Mucosa of stomach (tissue), 1 donor: ENCODE results near the gene JMJD1C.
A peak's percentile ranks its signal among the peaks of the same experiment; 100 is the strongest.

Experiments used
- H3K27me3 ChIP-seq: one replicate; pipeline ENCODE4 v1.7.0; 2013; ENCODE audit warnings: mild to moderate bottlenecking, low read length; ENCODE audit not compliant: control insufficient read depth, insufficient read depth
- H3K36me3 ChIP-seq: one replicate; pipeline ENCODE4 v1.7.0; 2013; ENCODE audit warnings: low read length; ENCODE audit not compliant: control insufficient read depth, insufficient read depth
- H3K4me1 ChIP-seq: one replicate; pipeline ENCODE4 v1.7.0; 2013; ENCODE audit warnings: mild to moderate bottlenecking, low read length; ENCODE audit not compliant: control insufficient read depth, insufficient read depth
- H3K4me3 ChIP-seq: one replicate; pipeline ENCODE4 v1.7.0; 2013; ENCODE audit warnings: low read length
- H3K9ac ChIP-seq: one replicate; pipeline ENCODE4 v1.7.0; 2013; ENCODE audit warnings: mild to moderate bottlenecking, low read length, moderate library complexity
- H3K9me3 ChIP-seq: one replicate; pipeline ENCODE4 v1.7.0; 2013; ENCODE audit warnings: mild to moderate bottlenecking, low read length, moderate library complexity; ENCODE audit not compliant: control insufficient read depth
- donor health status: Pancreatic carcinoma.

Gene JMJD1C

DNA sequence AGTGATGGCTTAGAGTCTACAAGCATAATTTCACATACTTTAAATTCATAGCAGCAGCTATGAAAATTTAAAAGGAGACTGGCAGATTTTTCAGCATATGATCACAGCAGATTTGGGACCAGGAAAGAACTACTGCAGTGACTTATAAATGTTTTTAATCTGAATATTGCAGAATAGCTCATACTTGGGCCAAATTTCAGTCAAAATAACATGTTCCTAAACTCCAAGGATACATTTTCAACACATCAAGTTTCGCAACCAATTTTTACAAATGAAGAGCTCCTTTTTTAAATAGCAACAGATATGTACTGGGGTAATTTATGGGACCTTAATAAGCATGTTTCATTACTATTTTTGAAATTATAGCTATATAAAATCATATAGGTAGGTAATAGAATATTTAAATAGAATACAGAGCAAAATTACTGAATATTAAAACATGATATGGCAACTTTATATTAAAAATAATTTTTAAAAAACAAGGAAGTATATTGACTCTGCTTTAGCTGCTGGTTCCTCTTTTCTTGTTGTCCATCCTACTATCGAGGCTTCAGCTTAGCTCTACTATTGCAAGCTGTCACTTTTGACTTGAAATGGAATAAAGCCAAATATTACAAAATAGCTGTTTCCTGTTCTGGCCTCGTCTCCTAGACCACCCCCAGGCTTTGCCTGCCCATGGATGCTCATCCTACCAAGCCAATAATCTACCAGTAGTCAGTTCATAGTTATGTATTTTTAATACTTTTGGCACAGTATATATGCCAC, 209.6 kb downstream of the JMJD1C start:
- peaks cover 30% of the 10 kb centered on the region for H3K4me1 ChIP-seq
- H3K36me3 ChIP-seq, result no peaks in the 10 kb centered on the region
- H3K4me3 ChIP-seq, result no peak overlapping the region
- no peaks in the 10 kb centered on the region for H3K9me3 ChIP-seq
- no peaks in the 10 kb centered on the region for H3K27me3 ChIP-seq
- no peak overlapping the region for H3K9ac ChIP-seq

DNA sequence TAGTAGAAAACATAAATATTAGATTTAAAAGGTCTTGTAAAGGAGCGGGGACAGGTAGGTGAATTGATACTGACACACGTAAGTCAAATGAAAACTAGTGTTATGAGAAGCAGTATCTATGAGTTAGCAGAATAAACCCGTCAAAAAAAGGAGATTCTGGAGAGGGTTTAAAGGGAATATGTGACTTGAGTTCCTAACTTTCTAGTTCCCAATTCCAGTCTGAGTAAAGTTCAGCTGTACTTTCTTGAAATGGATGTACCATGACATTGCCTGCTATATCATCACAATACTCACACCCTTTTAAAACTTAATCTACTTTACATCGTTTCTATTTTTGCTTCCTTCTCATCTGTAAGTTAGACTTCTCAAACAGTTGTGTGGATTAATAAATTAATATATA, 210.5 kb downstream of the JMJD1C start:
- no peak overlapping the region for H3K4me3 ChIP-seq
- H3K4me1 ChIP-seq, result peaks cover 24% of the 10 kb centered on the region
- H3K36me3 ChIP-seq, result no peaks in the 10 kb centered on the region
- no peak overlapping the region for H3K9ac ChIP-seq
- no peaks in the 10 kb centered on the region for H3K9me3 ChIP-seq
- H3K27me3 ChIP-seq, result no peaks in the 10 kb centered on the region

DNA sequence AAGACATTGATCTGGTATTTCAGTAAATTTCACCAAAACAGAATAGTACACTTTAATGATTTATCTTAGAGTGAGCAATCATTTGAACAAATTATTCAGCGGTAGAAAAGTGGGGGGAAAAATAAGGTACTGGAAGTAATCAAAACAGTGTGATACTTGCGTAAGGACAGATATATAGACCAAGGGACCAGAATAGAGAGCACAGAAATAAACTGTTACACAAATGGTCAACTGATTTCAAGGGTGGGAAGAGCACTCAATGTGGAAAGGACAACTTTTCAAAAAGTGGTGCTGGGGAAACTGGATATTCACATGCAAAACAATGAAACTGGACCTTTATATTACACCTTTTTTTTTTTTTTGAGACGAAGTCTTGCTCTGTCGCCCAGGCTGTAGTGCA, 212.7 kb downstream of the JMJD1C start:
- Histone ChIP-seq H3K27me3 (no peaks in the 10 kb centered on the region), H3K4me3 (no peak overlapping the region), H3K36me3 (no peaks in the 10 kb centered on the region), H3K4me1 (peaks cover 7% of the 10 kb centered on the region), H3K9me3 (no peaks in the 10 kb centered on the region), H3K9ac (no peak overlapping the region)

DNA sequence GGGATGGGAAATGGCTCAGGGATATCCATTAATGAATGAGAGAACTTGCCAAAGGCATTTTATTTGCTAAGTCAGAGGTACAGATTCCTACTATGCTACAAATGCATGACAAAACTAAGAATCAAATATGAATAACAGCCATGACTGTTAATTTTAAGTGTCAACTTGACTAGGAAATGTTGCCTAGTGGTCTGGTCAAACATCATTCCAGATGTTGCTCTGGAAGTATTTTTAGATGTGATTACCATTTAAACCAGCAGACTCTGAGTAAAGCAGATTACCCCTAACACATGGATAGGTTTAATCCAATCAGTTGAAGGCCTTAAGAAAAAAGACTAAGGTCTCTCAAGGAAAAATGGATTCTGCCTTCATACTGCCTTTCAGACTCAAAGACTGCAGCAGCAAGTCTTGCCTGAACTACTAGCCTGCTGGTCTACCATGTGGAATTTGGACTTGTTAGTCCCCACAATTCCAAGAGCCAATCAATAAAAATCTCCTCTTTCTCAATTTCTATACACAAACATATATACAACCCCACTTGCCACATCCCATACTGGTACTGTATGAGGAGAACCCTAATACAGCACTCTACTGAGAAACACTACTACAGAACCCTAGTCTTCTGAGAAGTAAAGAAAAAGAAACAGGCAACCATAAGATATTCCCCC, 213.5 kb downstream of the JMJD1C start:
- Histone ChIP-seq H3K9ac (no peak overlapping the region), H3K4me1 (peaks cover 5% of the 10 kb centered on the region), H3K4me3 (no peak overlapping the region), H3K9me3 (no peaks in the 10 kb centered on the region), H3K36me3 (no peaks in the 10 kb centered on the region), H3K27me3 (no peaks in the 10 kb centered on the region)

DNA sequence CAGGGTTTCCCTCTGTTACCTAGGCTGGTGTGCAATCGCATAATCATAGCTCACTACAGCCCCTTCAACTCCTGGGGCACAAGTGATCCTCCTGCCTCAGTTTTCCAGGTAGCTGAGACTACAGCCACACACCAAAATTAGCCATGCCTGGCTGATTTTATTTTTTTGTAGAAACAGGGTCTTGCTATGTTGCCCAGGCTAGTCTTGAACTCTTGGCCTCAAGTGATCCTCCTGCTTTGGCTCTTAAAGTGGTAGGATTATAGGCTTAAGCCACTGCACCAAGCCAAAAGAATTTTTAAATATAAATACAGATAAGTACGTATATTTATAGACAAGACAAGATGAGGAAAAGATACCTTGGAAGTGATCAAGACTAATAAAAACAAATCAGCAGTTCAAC, 215.7 kb downstream of the JMJD1C start:
- Histone ChIP-seq H3K9ac (no peak overlapping the region), H3K36me3 (no peaks in the 10 kb centered on the region), H3K27me3 (no peaks in the 10 kb centered on the region), H3K4me1 (no peaks in the 10 kb centered on the region), H3K4me3 (no peak overlapping the region), H3K9me3 (no peaks in the 10 kb centered on the region)

DNA sequence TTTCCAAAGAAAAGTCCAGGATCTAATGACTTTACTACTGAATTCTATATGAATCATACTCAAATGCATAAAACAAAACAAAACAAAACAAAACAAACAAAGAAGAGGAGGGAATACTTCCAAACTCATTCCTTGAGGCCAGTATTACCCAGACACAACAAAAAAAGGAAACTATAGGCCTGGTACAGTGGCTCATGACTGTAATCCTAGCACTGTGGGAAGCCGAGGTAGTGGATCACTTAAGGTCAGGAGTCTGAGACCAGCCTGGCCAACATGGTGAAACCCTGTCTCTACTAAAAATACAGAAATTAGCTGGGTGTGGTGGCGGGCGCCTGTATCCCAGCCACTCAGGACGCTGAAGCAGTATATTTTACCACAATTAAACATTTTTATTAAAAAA, 218.0 kb downstream of the JMJD1C start:
- no peak overlapping the region for H3K4me3 ChIP-seq

DNA sequence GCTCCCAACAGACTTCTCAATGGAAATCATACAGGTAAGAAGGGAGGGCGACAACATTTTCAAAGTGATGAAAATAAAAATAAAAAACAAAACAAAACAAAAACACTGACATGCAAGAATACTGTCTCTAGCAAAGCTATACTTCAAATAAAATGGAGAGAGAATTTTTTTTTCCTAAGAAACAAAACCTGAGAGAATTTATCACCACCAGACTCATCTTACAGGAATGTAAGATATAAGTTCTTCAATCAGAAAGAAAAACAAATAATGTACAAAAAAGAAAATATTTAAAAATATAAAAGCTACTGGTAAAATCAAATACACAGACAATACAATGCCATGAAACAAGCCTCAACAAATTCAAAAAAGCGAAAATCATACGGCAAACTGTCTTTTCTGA, 219.4 kb downstream of the JMJD1C start:
- Histone ChIP-seq H3K36me3 (no peaks in the 10 kb centered on the region), H3K4me3 (no peak overlapping the region), H3K4me1 (no peaks in the 10 kb centered on the region), H3K9ac (no peak overlapping the region), H3K9me3 (no peaks in the 10 kb centered on the region), H3K27me3 (no peaks in the 10 kb centered on the region)

More for the DNA sequence above, 218.0 kb downstream of the JMJD1C start:
- H3K27me3 ChIP-seq, result no peaks in the 10 kb centered on the region
- no peaks in the 10 kb centered on the region for H3K4me1 ChIP-seq
- H3K36me3 ChIP-seq, result no peaks in the 10 kb centered on the region
- H3K9ac ChIP-seq, result no peak overlapping the region
- no peaks in the 10 kb centered on the region for H3K9me3 ChIP-seq

DNA sequence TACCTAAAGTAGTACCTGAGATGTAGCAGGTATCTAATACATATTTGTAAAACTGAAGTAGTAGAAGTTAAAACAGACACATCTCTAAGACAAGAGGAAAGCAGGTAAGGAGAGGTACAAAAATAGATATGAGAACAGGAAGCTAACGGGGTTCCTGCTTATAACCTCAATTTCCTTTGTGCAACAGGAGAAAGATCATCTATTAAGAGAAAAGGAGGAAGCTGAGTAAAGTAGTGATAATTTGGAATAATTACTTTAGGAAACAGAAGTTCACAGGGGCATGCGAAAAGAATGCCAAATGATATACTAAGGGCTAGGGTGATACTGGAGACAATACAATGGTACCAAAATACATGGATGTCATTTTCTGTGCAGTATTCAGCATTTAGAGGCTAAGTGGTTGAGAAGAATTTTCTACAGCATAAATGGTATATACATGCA, 223.9 kb downstream of the JMJD1C start:
- H3K9me3 ChIP-seq, result no peaks in the 10 kb centered on the region
- H3K9ac ChIP-seq, result no peak overlapping the region
- no peaks in the 10 kb centered on the region for H3K27me3 ChIP-seq
- H3K36me3 ChIP-seq, result no peaks in the 10 kb centered on the region
- no peaks in the 10 kb centered on the region for H3K4me1 ChIP-seq
- no peak overlapping the region for H3K4me3 ChIP-seq

DNA sequence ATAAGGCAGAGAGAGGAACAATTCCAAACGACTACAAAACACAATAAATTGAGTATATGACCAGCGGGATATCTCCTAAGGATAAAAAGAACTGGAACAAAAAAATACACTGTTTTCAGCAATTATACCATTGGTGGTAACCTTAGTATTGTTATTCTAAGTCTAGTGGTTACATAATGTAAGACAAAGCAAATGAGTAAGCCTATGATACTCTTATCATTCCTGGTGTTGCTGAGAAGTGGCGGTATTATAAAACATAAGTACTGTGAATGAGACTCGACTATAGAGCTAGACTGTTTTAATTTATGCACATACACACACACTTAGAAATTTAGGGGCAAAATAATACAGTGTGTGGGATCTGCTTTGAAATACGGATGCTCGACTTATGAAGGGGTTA, 225.0 kb downstream of the JMJD1C start:
- peaks cover 4% of the 10 kb centered on the region for H3K4me1 ChIP-seq
- no peaks in the 10 kb centered on the region for H3K9me3 ChIP-seq
- no peaks in the 10 kb centered on the region for H3K27me3 ChIP-seq
- no peak overlapping the region for H3K4me3 ChIP-seq
- H3K36me3 ChIP-seq, result no peaks in the 10 kb centered on the region
- no peak overlapping the region for H3K9ac ChIP-seq

DNA sequence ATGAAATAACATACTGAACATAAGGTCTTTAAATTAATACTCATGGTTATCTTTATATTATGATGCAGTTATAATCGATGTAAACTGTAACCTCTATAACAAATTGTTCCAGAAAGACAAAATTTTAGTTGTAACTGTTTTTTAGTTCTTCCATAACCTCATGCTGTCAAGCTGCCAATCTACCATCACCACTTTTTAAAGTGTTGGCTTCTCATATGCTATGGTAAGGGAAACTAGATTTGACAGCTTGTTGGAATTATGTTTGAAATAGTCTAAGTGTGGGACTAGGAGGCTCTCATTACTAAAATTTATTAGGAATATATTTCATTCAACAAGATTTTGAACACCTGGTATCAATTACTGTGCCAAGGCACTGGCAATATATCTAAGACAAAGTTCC, 227.3 kb downstream of the JMJD1C start:
- H3K9ac ChIP-seq, result no peak overlapping the region
- peaks cover 4% of the 10 kb centered on the region for H3K4me1 ChIP-seq
- no peaks in the 10 kb centered on the region for H3K9me3 ChIP-seq
- no peaks in the 10 kb centered on the region for H3K36me3 ChIP-seq
- no peak overlapping the region for H3K4me3 ChIP-seq
- H3K27me3 ChIP-seq, result no peaks in the 10 kb centered on the region

DNA sequence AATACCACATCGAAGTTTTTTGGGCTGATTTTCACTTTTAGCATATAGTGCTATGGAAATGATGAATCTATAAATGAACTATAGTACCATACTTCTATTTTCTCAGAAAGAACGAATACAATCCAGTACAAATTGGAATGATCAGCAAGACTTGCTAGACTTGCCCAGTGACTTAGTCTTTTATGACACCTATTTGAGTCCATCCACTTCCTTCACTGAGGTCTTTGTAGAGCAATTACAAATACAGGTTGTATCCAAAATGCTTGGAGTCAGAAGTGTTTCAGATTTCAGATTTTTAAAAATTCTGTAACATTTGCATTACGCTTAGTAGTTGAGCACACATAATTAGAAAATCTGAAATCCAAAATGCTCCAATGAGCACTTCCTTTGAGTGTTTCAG, 228.4 kb downstream of the JMJD1C start:
- no peaks in the 10 kb centered on the region for H3K27me3 ChIP-seq
- peaks cover 4% of the 10 kb centered on the region for H3K4me1 ChIP-seq
- H3K9me3 ChIP-seq, result no peaks in the 10 kb centered on the region
- H3K9ac ChIP-seq, result no peak overlapping the region
- H3K36me3 ChIP-seq, result no peaks in the 10 kb centered on the region
- no peak overlapping the region for H3K4me3 ChIP-seq

DNA sequence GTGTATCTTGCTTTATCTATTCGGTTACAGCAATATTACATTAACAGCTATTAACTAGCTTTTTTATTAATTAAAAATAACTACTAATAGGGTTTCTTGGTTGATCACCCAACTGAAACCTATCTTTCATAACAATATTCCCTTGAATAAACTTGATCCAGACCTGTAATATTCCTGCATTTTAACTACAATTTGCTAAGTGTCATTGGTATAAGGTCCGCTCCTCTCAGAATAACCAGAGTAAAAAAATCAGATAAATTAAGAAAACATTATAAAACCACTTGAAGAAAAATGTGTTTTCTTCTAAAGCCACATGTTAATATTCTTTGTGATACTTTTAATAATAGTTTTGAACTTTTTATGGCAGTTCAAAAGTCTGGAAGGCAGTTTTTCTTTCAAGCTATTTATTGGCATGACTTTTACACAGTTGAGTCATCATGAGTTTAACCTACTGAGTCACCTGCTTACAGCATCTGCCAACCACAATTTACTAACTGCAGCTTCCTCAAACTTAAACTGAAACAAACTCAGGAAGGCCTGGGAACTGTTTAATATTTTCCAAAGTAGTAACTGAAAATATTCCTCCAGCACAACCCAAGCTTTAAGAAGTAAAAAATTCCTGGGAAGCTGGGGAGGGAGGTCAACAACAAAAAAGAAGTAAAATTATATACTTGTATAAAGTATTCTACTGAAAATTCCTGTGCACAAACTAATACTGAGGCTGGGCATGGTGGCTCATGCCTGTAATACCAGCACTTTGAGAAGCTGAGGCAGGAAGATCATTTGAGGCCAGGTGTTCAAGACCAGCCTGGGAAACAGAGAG, 229.5 kb downstream of the JMJD1C start:
- Histone ChIP-seq H3K9me3 (no peaks in the 10 kb centered on the region), H3K4me3 (no peak overlapping the region), H3K9ac (peak overlapping the region; percentile 10), H3K36me3 (no peaks in the 10 kb centered on the region), H3K4me1 (peaks cover 4% of the 10 kb centered on the region), H3K27me3 (no peaks in the 10 kb centered on the region)
